GM06990 (cell line): ENCODE results near the gene AOC1.

Source experiments
- DNase-seq: peaks from one replicate; pipeline ENCODE4 v3.0.0-alpha.2; 2011; ENCODE audit not compliant: insufficient read length; ENCODE audit errors: extremely low read depth
- H3K27me3 ChIP-seq: replicated peaks from 2 replicates; pipeline ENCODE4 v1.6.0; 2011; ENCODE audit warnings: low read length; ENCODE audit not compliant: control insufficient read depth, insufficient read depth
- H3K36me3 ChIP-seq: 2 replicates; pipeline ENCODE4 v1.5.1; 2011; ENCODE audit warnings: low read length; ENCODE audit not compliant: control insufficient read depth, insufficient read depth
- H3K4me3 ChIP-seq: replicated peaks from 2 replicates; pipeline ENCODE4 v1.5.1; 2011; ENCODE audit warnings: low read depth, mild to moderate bottlenecking, control low read depth, low read length
- TF ChIP-seq, protein P1 (sequence below): IDR thresholded peaks from 2 replicates; pipeline ENCODE4 v1.5.1; 2011; ENCODE audit warnings: low read length, control low read depth, mild to moderate bottlenecking, inconsistent platforms; ENCODE audit not compliant: insufficient read depth, poor library complexity, severe bottlenecking

Gene AOC1, protein sequence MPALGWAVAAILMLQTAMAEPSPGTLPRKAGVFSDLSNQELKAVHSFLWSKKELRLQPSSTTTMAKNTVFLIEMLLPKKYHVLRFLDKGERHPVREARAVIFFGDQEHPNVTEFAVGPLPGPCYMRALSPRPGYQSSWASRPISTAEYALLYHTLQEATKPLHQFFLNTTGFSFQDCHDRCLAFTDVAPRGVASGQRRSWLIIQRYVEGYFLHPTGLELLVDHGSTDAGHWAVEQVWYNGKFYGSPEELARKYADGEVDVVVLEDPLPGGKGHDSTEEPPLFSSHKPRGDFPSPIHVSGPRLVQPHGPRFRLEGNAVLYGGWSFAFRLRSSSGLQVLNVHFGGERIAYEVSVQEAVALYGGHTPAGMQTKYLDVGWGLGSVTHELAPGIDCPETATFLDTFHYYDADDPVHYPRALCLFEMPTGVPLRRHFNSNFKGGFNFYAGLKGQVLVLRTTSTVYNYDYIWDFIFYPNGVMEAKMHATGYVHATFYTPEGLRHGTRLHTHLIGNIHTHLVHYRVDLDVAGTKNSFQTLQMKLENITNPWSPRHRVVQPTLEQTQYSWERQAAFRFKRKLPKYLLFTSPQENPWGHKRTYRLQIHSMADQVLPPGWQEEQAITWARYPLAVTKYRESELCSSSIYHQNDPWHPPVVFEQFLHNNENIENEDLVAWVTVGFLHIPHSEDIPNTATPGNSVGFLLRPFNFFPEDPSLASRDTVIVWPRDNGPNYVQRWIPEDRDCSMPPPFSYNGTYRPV

DNA sequence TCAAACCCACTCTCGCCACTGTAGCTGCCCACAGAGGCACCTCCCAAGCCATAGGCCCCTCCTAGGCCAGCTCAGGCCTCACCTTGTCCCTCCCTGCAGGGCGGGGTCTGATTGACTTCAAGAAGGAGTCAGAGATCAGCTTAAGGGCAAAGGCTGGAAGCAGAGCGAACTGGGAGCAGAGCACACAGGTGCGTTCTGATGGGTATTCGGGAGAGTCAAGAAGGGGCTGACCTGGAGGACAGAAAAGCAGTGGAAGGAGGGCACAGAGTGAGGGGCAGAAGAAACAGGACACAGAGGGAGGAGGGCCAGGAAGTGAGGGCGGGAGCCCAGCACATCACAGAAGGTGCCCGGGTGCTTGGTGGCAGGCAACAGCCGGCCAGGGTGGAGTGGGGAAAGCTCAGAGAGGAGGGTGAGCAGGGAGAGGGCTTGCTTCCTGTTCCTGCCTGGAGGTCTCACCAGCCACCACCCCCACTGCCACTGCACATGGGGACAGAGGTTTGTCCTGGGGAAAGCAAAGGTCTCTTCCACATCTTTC lies at the start of gene AOC1:
Gene AOC1, plus strand, starts transcription at position 147 of the 535 bp plus-strand sequence. CDS start 3,954 bp downstream, outside the sequence.
- Histone ChIP-seq H3K4me3 (no peak within 1 kb of the TSS), H3K36me3 (no peaks in the 10 kb centered on the region), H3K27me3 (peaks cover 1% of the 10 kb centered on the region)
- DNase-seq: no peak
- TF ChIP-seq, protein P1, sequence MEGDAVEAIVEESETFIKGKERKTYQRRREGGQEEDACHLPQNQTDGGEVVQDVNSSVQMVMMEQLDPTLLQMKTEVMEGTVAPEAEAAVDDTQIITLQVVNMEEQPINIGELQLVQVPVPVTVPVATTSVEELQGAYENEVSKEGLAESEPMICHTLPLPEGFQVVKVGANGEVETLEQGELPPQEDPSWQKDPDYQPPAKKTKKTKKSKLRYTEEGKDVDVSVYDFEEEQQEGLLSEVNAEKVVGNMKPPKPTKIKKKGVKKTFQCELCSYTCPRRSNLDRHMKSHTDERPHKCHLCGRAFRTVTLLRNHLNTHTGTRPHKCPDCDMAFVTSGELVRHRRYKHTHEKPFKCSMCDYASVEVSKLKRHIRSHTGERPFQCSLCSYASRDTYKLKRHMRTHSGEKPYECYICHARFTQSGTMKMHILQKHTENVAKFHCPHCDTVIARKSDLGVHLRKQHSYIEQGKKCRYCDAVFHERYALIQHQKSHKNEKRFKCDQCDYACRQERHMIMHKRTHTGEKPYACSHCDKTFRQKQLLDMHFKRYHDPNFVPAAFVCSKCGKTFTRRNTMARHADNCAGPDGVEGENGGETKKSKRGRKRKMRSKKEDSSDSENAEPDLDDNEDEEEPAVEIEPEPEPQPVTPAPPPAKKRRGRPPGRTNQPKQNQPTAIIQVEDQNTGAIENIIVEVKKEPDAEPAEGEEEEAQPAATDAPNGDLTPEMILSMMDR: no peak

DNA sequence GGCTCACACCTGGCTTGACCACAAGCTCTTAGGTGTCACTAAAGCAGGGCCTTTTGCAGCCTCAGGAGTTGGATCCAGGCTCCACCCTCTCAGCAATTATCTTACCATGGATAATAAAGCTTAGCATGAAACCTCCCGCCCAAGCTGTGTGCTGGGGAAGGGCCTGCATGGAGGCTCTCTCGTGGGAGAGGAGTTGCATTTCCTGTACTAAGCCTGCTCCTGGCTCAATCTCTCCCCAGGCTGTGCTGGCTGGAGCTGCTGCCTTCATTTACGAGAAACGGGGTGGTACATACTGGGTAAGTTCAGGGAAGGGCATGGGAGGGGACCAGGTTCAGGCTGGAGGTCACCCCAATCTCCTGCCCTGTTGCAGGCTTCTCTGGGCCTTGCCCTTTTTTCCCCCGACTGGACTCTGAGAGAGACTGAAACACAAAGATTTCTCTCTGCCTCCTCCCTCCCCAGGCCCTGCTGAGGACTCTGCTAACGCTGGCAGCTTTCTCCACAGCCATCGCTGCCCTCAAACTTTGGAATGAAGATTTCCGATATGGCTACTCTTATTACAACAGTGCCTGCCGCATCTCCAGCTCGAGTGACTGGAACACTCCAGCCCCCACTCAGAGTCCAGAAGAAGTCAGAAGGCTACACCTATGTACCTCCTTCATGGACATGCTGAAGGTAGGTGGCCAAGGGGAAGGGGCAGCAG lies 49.0 kb upstream of the AOC1 start:
- TF ChIP-seq, protein P1: no peak
- no peak overlapping the region for H3K4me3 ChIP-seq
- peaks cover 2% of the 10 kb centered on the region for H3K27me3 ChIP-seq

DNA sequence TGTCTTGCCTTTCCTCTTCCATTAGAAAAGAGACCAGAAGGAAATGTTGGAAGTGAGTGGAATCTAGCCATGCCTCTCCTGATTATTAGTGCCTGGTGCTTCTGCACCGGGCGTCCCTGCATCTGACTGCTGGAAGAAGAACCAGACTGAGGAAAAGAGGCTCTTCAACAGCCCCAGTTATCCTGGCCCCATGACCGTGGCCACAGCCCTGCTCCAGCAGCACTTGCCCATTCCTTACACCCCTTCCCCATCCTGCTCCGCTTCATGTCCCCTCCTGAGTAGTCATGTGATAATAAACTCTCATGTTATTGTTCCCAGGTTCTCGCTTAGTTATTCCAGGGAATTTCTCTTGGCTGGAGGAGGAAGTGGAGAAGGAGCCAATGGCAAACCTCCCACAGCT lies 47.5 kb upstream of the AOC1 start:
- TF ChIP-seq, protein P1: no peak
- no peak for DNase-seq
- Histone ChIP-seq H3K4me3 (no peak overlapping the region), H3K36me3 (no peaks in the 10 kb centered on the region), H3K27me3 (peaks cover 2% of the 10 kb centered on the region)

More for the DNA sequence above, 49.0 kb upstream of the AOC1 start:
- H3K36me3 ChIP-seq: no peaks in the 10 kb centered on the region
- no peak for DNase-seq

DNA sequence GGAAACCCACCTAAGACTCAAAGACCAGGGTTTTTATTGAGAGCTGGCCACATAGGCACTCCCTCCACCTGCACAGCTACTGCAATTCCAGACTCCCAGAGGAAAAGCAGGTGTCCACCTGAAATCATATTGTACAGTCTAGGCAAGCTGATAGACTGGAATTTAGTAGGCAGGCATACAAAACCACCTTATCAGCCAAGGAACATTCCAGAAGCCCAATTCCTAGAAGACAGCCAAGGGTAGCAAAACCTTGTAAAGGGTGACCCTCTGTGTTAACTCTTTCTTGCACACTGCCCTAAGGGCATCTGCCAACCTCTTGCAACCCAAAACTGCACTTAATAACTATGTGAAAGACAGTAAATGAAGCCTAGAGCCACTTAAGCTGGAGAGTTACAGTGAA lies 46.5 kb upstream of the AOC1 start:
- H3K4me3 ChIP-seq: no peak overlapping the region
- DNase-seq: no peak
- no peaks in the 10 kb centered on the region for H3K36me3 ChIP-seq
- TF ChIP-seq, protein P1: no peak
- H3K27me3 ChIP-seq: peaks cover 2% of the 10 kb centered on the region

DNA sequence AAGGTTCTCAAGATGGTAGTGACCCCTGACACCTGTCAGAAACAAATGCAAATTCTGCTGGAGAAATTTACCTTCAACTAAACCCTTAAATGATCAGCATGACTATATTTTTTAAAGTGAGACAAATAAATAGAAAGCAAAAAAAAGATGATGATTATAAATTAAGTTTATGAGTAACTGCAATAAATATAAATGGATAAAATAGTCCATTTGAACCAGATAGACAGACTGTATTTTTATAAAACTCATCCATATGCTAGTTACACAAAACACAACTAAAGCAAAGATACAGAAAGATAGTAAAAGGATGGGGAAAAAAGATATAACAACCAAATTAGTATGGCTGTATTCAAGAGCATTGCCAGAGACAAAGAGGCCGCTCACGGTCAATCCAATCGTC lies 45.9 kb upstream of the AOC1 start:
- TF ChIP-seq, protein P1: no peak
- no peaks in the 10 kb centered on the region for H3K36me3 ChIP-seq
- H3K27me3 ChIP-seq: peaks cover 2% of the 10 kb centered on the region
- DNase-seq: no peak
- H3K4me3 ChIP-seq: no peak overlapping the region
